Measurements from ENCODE around the gene TRABD2B.

The TRABD2B gene

GRCh38 chr1:47927165-47927564 lies 70.0 kb downstream of the TRABD2B start:
- no peaks in the 10 kb centered on the region for H3K4me1 Mint-ChIP-seq (ENCODE audit: low read depth)
- H3K27me3 Mint-ChIP-seq = peaks cover 31% of the 10 kb centered on the region
- H3K27ac Mint-ChIP-seq = no peak overlapping the region
- H3K9me3 Mint-ChIP-seq = no peaks in the 10 kb centered on the region
- H3K36me3 Mint-ChIP-seq (ENCODE audit: low read depth) = no peaks in the 10 kb centered on the region
- no peak overlapping the region for H3K4me3 Mint-ChIP-seq

DNA sequence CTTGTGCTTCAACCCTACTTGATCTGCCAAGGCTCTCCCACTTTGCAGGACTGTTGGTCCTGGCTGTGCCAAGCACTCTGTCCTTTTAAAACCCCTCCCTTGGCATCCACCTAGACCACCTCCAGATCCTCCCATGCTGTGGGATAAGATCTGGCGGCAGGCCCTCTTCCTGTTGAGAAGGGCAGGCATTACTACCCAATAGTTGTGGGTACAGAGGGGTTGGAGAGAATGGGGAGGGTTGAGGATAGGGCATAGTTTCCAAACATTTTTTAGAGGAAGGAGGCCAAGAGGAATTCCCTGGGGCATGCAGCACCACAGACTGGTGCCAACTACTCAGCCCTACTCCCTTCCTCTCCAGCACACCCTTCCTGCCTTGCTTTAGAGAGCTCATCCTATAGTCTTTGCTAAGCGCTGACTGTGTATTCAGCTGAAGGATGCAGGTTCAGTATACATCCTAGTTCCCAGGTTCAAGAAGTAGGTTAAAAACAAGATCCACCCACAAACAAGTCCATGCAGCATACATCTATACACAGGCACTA lies 70.7 kb downstream of the TRABD2B start:
- Mint-ChIP-seq H3K27me3 (peaks cover 30% of the 10 kb centered on the region), H3K4me1 (ENCODE audit: low read depth) (no peaks in the 10 kb centered on the region), H3K36me3 (ENCODE audit: low read depth) (no peaks in the 10 kb centered on the region), H3K27ac (no peak overlapping the region), H3K4me3 (no peak overlapping the region), H3K9me3 (no peaks in the 10 kb centered on the region)

DNA sequence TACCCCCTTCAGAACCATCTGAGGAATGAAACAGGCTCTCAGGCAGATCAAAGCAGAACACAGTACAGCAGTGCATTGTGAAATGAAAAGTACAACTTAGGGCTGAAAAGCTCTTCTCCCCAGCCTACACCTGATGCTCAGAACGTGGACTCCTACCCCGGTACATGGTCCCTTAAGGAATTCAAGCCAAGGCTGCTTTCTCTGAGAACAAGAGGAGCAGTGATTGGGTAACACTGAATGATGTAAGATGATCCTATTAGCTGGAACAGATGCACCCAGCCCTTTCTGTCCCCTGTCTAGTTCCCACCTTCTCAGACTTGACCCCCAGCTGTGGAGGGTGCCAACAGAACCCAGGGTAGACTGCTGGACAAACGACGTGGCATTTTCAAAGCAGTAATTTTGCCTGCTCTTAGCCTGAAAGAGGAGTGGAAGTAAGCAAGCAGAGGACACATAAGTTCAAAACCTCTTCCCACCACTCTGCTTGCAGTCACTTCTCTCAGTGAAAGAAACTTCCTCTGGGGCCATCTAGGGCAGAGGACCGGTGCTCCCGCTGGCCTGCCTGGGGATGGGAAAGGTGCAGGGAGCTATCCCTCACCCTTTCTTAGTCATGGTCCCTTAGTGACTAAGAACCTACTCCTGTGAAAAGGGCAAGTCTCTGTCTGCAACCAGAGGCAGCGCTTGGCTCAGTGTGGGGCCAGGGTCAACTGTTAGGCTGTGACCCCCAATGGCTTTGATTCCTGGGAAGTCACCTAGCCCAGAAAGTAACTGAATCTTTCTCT lies 72.7 kb downstream of the TRABD2B start:
- Mint-ChIP-seq H3K4me1 (ENCODE audit: low read depth) (no peaks in the 10 kb centered on the region), H3K4me3 (no peak overlapping the region), H3K27ac (no peak overlapping the region), H3K9me3 (no peaks in the 10 kb centered on the region), H3K36me3 (ENCODE audit: low read depth) (no peaks in the 10 kb centered on the region), H3K27me3 (peaks cover 33% of the 10 kb centered on the region)

- Mint-ChIP-seq H3K36me3 (ENCODE audit: low read depth) (no peaks in the 10 kb centered on the region), H3K9me3 (no peaks in the 10 kb centered on the region), H3K27ac (no peak overlapping the region), H3K4me3 (no peak overlapping the region), H3K4me1 (ENCODE audit: low read depth) (no peaks in the 10 kb centered on the region), H3K27me3 (peaks cover 33% of the 10 kb centered on the region)
Measured at GRCh38 chr1:47921935-47922415, 75.2 kb downstream of the TRABD2B start.

- Mint-ChIP-seq H3K27ac (no peak overlapping the region), H3K4me3 (no peak overlapping the region), H3K27me3 (peaks cover 19% of the 10 kb centered on the region), H3K36me3 (ENCODE audit: low read depth) (no peaks in the 10 kb centered on the region), H3K4me1 (ENCODE audit: low read depth) (no peaks in the 10 kb centered on the region), H3K9me3 (no peaks in the 10 kb centered on the region)
Measured at GRCh38 chr1:47919113-47919833, 77.9 kb downstream of the TRABD2B start.

DNA sequence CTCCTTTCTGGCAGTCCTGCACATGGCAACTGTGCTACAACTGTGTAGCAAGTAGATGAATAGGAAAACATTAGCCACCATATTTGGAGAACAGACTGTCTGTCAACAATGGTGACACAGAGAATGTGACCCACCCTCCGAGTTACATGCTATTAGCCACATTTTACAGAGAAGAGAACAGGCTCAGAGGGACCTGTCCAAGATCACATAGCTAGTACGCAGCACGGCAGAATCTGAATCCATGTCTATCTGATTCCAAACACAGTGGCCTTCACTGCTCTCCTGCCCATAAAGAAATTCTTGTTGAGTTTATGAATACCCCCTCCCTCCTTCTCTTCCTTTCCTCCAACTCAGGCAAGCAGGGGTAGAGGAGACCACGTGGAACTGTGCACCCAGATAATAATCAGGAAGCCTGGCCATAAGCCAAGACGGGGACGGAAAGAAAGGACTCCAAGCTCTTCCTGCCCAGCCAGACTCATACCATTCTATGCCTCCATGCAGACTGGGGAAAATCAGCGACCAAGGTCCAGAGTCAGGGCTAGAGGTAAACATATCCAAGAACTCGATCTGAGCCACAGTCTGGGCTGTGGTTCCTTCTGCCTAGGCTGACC lies 78.8 kb downstream of the TRABD2B start:
- Mint-ChIP-seq H3K27me3 (peaks cover 13% of the 10 kb centered on the region), H3K4me3 (no peak overlapping the region), H3K4me1 (ENCODE audit: low read depth) (no peaks in the 10 kb centered on the region), H3K36me3 (ENCODE audit: low read depth) (no peaks in the 10 kb centered on the region), H3K27ac (no peak overlapping the region), H3K9me3 (no peaks in the 10 kb centered on the region)

DNA sequence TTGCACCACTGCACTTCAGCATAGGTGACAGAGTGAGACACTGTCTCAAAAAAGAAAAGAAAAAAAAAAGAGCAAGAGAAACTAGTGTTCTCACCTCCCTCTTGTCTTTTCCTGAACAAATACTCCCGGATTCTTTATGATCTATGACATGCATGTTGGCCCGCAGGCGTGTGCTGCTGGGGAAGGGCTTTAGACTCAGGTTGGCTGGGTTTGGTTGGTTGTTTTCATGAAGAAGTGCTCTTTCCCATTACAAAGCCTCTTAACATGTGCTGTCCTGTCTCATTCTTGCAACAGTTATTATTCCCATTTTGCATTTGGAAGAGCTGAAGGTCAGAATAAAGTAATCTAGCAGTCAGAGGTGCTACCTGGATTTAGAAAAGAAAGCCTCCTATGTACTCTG lies 79.5 kb downstream of the TRABD2B start:
- Mint-ChIP-seq H3K4me3 (no peak overlapping the region), H3K27me3 (peaks cover 6% of the 10 kb centered on the region), H3K27ac (no peak overlapping the region), H3K36me3 (ENCODE audit: low read depth) (no peaks in the 10 kb centered on the region), H3K9me3 (no peaks in the 10 kb centered on the region), H3K4me1 (ENCODE audit: low read depth) (no peaks in the 10 kb centered on the region)

GRCh38 chr1:47915677-47916353 lies 81.4 kb downstream of the TRABD2B start:
- Mint-ChIP-seq H3K27ac (no peak overlapping the region), H3K27me3 (peaks cover 3% of the 10 kb centered on the region), H3K9me3 (no peaks in the 10 kb centered on the region), H3K4me3 (no peak overlapping the region), H3K36me3 (ENCODE audit: low read depth) (no peaks in the 10 kb centered on the region), H3K4me1 (ENCODE audit: low read depth) (no peaks in the 10 kb centered on the region)

DNA sequence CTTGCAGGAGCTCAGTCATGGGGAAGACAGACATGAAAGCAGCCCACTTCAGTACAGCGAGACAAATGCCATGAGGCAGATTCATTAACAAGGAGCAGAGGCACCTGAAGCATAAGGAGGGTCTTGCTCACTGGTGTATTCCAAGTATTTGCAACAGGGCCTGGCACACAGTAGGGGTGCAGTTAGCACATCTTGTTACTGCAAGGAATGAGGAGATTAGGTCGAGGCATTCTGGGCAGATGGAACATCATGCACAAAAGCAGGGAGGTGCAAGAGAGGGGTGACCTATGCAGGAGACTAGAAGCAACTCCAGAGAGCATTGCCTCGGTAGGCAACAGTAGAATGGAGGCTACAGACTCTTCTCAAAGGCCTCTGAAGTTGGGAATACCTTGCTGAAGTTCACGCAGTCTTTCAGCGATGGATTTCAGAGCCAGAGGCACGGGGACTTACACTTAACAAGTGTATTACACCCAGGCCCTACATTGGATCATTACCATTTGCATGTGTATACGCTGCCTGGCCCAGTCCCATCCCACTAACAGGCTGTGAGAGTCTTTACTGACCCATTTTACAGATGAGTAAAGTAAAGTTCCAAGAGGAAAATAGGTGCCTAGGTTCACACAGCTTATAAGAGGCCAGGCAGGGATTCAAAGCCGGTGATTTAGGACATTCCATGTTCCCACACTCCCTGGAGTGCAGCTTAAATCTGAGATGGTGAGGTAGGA lies 82.1 kb downstream of the TRABD2B start:
- Mint-ChIP-seq H3K36me3 (ENCODE audit: low read depth) (no peaks in the 10 kb centered on the region), H3K27ac (no peak overlapping the region), H3K27me3 (no peaks in the 10 kb centered on the region), H3K9me3 (no peaks in the 10 kb centered on the region), H3K4me1 (ENCODE audit: low read depth) (no peaks in the 10 kb centered on the region), H3K4me3 (no peak overlapping the region)

- Mint-ChIP-seq H3K9me3 (no peaks in the 10 kb centered on the region), H3K36me3 (ENCODE audit: low read depth) (no peaks in the 10 kb centered on the region), H3K27me3 (no peaks in the 10 kb centered on the region), H3K4me1 (ENCODE audit: low read depth) (no peaks in the 10 kb centered on the region), H3K4me3 (no peak overlapping the region), H3K27ac (no peak overlapping the region)
Measured at GRCh38 chr1:47914218-47914938, 82.8 kb downstream of the TRABD2B start.

GRCh38 chr1:47913225-47913823 lies 83.9 kb downstream of the TRABD2B start:
- no peaks in the 10 kb centered on the region for H3K36me3 Mint-ChIP-seq (ENCODE audit: low read depth)
- no peaks in the 10 kb centered on the region for H3K4me1 Mint-ChIP-seq (ENCODE audit: low read depth)
- no peak overlapping the region for H3K27ac Mint-ChIP-seq
- H3K27me3 Mint-ChIP-seq = no peaks in the 10 kb centered on the region
- H3K9me3 Mint-ChIP-seq = no peaks in the 10 kb centered on the region
- H3K4me3 Mint-ChIP-seq = no peak overlapping the region

- no peak overlapping the region for H3K4me3 Mint-ChIP-seq
- no peaks in the 10 kb centered on the region for H3K27me3 Mint-ChIP-seq
- no peaks in the 10 kb centered on the region for H3K4me1 Mint-ChIP-seq (ENCODE audit: low read depth)
- H3K36me3 Mint-ChIP-seq (ENCODE audit: low read depth) = no peaks in the 10 kb centered on the region
- H3K27ac Mint-ChIP-seq = no peak overlapping the region
- H3K9me3 Mint-ChIP-seq = no peaks in the 10 kb centered on the region
Measured at GRCh38 chr1:47912756-47913155, 84.4 kb downstream of the TRABD2B start.

DNA sequence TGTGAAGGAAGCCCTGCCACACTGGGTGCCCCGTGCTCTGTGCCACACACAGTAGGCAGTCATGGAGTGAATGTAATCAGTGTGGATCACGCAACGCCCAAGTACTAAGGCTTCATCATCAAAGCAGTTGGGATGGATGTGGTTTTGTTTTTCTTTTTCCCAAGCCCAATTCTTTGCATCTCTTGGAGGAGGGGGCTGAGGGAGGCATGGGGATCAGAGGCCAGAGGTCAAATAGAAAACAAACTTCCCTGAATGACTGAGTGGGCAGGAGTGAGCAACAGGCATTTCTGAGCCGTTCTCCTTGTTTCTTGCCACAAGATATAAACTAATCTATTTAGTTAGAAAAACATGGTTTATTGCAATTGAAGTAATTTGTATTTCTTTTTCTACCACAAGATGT lies 85.3 kb downstream of the TRABD2B start:
- H3K27ac Mint-ChIP-seq = no peak overlapping the region
- H3K36me3 Mint-ChIP-seq (ENCODE audit: low read depth) = no peaks in the 10 kb centered on the region
- H3K27me3 Mint-ChIP-seq = no peaks in the 10 kb centered on the region
- H3K4me1 Mint-ChIP-seq (ENCODE audit: low read depth) = no peaks in the 10 kb centered on the region
- H3K4me3 Mint-ChIP-seq = no peak overlapping the region
- H3K9me3 Mint-ChIP-seq = no peaks in the 10 kb centered on the region
